CD4-positive, alpha-beta T cell treated with Interleukin-15 for 1 hour (primary cell): Measurements from ENCODE around the gene ANKRD2.
"Not testable (repeated sequence)": the region's sequence is repeated elsewhere in the genome, so short reads cannot be mapped to it uniquely, and the experiment has no call there.

Experiments
- DNase-seq: peaks from one replicate; pipeline ENCODE4 v3.0.0-alpha.2; 2020

ANKRD2 gene, protein sequence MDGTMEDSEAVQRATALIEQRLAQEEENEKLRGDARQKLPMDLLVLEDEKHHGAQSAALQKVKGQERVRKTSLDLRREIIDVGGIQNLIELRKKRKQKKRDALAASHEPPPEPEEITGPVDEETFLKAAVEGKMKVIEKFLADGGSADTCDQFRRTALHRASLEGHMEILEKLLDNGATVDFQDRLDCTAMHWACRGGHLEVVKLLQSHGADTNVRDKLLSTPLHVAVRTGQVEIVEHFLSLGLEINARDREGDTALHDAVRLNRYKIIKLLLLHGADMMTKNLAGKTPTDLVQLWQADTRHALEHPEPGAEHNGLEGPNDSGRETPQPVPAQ

DNA sequence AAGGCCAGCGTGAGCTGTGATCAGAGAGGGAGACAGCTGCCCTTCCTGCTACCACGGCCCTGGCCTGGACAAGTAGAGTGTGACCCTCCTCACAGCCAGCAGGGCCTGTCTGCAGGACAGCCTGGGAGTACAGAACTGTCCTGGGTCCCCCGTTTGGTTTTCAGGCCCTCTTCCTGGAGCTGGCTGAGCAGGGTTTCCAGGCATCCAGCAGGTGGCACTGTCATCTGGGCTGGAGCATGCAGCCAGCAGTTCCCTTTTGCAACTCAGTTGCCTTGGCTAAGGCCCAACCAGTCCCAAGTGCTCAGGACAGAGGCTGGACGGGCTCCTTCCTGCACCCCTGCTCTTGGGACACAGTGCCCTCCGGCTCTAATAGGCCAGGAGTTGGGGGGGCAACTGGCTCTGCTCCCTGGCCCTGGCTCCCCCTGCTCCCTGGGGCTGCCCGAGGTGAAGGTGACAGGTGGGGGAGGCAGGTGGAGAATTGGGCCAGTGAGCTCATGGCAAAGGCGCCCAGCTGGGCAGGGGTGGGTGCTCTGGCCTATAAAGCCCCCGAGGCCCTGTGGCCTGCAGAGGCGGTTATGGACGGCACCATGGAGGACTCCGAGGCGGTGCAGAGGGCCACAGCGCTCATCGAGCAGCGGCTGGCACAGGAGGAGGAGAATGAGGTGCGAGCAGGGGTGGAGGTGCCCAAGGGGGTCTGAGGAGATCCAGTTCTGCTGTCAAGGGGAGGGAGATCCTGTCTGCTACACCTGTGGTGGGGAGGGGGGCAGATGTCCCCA lies at the start of gene ANKRD2:
ANKRD2 (plus strand) TSS at position 566 of the 776 bp plus-strand sequence; CDS start at position 576, 10 bp downstream.
- peak; percentile 55 for DNase-seq

DNA sequence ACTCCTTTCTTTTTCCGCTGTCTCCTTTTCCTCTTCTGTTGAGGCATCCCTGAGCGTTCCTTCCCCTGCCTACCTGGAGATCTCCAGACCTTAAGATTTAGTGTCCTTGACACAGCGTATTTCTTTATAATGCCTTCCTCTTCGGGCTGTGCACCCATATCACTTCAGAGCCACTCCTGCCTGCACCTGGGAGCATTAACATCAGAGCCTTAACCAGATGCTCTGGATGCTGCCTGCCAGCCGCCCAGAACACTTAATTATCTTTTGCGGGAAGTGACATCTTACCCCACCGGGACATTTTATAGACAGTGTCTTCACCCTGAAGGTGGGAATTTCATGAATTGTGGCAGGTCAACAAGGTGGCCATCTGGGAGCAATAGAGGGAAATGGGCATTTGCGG lies 49.6 kb upstream of the ANKRD2 start:
- DNase-seq, result no peak

DNA sequence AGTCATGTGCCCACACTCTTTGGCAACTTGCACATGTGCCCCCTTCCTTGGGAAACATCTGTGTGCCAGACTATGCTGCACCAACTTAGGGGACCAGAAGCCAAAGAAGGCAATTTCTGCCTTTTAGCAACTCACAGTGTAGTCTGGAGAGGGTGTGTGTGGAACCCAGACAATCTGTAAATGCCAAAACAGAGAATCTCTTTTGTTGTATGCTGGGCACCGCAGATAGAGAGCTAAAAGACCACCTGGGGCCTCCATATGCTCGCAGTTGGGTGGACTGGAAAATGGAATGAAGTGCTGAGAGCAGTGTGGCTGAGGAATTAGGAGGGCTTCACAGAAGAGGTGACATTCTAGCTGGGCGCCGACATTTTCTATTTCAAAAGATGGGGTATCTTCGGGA lies 47.5 kb upstream of the ANKRD2 start:
- DNase-seq, result no peak

DNA sequence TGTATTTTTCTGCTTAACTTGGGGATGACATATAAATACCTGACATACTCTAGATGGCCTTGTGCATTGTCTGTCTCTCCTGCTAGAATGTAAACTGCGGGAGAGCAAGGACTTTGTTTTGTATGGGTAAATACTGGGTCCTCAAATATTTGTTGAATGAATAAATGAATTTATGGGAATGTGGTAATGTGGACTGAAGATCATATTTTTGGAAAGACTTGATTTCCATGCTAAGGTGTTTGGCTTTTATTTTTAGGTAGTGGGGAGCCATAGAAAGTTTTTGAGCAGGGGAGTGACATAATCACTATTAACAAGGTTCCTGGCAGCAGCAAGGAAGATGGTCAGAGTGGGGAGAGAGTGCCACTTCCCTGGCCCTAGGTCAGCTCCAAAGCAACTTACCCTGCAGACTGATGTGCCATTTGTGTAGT lies 46.9 kb upstream of the ANKRD2 start:
- no peak for DNase-seq

DNA sequence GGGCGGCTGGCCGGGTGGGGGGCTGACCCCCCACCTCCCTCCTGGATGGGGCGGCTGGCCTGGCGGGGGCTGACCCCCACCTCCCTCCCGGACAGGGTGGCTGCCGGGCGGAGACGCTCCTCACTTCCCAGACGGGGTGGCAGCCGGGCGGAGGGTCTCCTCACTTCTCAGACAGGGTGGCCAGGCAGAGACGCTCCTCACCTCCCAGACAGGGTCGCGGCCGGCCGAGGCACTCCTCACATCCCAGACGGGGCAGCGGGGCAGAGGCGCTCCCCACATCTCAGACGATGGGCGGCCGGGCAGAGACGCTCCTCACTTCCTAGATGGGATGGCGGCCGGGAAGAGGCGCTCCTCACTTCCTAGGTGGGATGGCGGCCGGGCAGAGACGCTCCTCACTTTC lies 43.7 kb upstream of the ANKRD2 start:
- DNase-seq, result not testable (repeated sequence)

DNA sequence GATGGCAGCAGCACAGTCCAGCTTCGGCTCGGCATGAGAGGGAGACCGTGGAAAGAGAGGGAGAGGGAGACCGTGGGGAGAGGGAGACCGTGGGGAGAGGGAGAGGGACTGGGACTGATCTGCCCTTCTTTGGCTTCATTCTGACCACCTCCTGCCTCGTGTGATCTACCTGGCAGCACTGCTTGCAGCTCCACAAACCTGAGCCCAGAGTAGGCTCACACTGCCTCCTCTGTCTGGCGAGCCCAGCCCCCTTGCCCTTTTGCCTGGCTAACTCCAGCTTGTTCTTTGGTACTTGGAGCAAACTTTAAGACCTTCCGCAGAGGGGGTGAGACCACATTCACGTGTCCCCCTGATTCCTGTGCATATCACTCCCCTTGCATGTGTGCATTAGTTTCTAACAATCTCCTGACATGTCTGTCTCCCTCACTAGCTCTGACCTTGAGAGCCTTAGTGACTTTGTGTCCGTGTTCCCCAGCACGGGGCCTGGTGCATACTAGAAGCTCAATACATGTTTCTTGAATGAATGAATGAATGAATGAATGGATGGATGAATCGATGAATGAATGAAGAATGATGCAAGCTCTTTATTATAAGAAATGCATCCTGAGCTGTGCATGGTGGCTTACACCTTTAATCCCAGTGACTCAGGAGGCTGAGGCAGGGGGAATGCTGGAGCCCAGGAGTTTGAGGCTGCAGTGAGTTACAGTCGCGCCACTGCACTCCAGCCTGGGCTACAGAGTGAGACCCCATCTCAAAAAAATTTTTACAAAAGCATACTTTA lies 42.7 kb upstream of the ANKRD2 start:
- DNase-seq, result no peak

DNA sequence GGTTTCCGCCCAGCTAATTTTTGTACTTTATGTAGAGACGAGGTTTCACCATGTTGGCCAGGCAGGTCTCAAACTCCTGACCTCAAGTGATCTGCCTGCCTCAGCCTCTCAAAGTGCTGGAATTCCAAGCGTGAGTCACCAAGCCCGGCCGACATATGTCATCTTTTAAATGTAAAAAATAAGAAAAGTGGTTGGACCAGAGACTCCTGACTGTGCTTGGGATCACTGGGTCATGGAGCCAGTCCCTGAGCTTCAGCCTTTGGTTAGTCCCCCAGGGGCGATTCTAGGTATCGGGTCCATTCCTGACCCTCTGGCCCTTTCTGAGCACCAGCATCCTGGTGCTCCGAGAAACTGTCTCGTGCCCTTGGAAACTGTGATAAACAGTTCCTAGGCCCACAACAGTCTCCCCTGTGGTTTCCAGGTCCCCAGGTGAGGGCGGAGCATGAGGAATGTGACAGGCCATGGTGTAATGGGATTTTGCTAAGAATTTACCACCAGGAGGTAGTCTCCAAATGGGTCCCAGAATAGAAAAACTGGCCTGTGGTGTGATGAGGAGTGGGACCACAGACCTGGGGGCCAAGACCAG lies 41.1 kb upstream of the ANKRD2 start:
- no peak for DNase-seq

DNA sequence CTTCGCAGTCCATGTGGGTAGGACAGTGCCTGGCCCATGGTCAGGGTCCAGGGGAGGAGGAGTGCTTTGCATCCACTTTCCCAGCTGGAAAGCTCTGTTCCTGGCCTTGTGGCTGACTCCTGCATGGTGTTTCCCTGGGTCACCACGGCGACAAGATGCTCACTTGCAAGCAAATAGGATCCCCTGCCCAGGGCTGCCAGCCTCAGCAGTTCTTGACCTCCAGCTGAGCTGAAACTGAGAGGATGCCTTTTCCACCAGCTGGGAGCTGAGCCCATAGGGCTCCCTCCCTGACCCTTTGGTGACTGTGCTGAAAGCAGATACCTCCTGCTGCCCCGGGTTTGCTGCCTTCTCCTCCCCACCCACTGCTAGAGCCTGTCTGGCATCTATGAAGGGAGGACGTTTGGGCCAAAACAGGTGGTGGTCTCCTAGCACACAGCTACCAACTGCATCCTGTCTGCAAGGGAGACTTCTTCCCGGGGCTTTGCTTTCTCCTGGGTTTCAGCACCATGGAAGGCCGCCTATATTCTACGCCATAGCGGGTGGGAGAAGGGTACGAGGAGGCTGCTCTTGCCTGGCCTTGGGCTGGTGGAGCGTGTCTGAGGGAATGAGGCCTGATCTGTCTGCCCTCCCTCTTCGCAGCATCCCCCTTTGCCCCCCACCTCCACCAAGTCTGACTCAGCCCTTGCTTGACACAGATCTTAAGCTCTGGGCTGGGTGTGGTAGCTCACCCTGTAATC lies 39.5 kb upstream of the ANKRD2 start:
- no peak for DNase-seq

DNA sequence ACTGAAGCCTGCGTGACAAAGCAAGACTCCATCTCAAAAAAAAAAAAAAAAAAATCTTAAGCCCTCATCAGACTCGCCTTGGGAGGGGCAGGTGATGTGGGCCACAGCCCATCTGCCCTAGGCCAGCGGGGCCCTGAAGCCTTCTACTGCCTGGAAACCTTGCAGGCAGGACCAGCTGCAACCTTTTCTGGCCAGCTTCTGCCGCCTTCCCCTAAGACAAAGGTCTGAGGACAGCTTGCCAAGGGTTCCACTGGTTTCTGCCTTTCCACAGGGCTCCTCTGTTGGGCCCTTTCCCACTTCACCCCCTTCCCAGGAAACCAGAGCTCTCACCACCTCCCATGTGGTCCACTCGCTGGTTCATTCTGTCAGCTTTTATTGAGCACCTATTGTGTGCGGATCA lies 38.7 kb upstream of the ANKRD2 start:
- DNase-seq, result no peak

DNA sequence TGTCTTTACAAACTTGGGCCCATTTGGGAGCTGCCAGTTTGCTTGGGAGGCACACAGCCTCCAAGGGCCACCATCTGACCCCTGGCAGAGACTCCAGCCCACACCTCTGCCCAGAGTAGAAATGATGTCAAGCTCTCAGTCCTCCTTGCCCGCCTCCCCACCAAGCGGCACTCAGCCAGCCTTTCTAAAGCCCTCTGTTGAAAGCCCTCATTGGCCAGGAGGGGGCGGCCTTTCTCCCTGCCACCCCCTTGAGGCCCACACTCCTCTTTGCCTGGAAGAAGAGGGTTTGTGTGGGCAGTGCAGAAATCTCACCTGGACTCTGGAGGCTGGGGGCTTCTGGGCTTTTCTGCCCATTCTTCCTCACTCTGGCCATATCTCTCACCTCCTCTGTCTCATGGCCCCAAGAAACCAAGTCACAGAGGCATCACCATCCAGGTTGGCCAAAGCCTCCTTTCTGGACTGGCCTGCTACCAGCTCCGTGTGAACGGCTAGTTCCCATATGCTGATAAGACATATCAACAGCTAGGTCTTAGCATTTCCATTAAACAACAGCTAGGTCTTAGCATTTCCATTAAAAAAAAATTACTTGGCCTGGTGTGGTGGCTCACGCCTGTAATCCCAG lies 37.7 kb upstream of the ANKRD2 start:
- DNase-seq, result no peak

DNA sequence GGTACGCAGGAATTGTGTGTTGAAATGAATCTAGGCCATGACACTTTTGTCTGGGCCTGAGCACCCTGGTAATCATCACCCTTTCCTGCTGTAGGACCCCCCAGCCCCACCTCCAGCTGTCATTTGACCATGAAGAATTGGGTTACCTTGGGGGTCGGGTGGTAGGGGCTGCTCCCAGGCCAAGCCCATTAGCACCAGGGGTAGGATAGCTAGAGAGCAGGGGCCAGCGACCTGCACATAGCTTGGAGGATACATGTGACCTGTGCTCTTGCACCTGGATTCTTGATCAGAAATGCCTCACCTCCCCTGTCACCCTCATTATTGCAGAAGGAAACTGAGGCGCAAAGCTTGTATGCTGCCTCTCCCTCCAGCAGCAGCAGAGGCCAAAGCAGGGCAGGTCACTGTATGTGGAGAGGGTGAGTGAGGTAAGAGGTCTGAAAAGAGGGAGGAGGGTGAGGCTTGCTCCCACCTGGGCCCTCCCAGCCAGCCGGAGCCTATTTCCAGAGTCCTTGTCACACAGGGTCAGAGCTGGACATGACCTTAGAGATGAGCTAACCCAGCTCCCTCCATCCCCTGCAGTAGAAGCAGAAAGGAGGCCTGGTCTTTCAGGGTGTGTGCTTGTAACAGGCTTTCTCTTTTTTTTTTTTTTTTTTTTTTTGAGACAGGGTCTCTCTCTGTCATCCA lies 35.3 kb upstream of the ANKRD2 start:
- no peak for DNase-seq

DNA sequence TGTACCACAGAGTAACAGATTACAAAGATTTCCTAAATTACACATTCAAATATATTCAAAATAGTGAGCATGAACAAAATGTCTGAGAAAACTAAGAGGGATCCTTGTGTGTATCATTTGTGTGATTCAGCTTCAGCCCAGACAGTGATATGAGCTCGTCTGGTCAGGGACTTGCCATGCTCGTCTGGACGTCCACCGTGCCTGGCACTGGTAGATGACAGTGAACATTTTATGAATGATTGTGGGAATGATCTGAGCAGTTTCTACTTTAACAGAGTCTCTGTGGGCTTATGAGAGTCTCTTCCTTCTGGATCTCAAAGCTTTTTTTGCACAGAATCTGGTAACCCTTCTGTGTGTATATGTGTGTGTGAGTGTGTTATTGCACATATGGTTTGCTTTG lies 34.2 kb upstream of the ANKRD2 start:
- no peak for DNase-seq

DNA sequence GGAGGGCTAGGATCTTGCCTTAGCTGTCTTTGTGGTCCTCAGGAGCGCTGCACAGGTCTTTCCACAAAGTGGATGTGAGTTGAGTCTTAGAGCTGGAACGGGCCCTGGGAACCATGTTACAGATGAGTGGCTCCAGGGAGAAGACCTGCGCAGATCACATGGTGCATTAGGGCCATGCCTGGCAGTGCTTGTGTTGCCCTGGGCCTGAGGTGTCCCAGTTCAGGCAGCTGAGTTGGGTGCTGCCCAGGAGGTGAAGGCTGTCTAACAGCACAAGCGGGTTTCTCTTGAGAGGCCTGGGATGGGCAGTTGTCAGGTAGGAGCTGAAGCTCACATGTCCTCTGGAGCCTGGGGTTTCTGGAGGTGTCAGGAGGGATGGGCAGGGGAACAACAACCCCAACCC lies 33.7 kb upstream of the ANKRD2 start:
- DNase-seq, result no peak

DNA sequence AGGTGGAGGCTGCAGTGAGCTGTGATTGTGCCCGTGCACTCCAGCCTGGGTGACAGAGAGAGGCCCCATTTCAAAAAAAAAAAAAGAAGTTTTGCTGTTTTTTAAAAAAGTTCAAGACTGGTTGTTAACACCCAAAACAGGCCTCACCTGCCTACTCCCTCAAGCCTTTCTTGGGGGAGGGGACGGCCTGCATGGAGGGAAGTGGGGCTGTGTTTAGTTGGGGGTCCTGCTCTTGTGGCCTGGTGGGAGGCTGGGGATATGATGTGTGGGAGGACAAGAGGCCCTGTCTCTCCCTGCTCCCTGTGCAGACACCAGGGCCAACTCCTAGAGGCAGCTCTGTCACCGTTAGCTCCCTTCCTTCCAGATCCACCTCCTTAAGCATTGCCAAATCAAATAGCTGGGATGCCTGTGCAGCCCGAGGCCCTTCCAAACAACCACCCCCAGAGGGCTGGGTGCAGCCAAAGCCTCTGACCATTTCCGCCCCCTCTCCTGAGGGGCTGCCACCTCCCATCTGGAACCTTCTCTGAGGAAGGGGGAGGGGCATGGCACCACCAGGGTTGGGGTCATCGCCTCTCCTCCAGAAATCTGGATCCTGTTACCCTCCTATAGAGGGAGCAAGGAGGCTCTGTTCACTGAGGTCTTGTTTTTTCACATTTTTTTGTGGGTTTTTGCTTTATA lies 32.9 kb upstream of the ANKRD2 start:
- DNase-seq, result no peak

DNA sequence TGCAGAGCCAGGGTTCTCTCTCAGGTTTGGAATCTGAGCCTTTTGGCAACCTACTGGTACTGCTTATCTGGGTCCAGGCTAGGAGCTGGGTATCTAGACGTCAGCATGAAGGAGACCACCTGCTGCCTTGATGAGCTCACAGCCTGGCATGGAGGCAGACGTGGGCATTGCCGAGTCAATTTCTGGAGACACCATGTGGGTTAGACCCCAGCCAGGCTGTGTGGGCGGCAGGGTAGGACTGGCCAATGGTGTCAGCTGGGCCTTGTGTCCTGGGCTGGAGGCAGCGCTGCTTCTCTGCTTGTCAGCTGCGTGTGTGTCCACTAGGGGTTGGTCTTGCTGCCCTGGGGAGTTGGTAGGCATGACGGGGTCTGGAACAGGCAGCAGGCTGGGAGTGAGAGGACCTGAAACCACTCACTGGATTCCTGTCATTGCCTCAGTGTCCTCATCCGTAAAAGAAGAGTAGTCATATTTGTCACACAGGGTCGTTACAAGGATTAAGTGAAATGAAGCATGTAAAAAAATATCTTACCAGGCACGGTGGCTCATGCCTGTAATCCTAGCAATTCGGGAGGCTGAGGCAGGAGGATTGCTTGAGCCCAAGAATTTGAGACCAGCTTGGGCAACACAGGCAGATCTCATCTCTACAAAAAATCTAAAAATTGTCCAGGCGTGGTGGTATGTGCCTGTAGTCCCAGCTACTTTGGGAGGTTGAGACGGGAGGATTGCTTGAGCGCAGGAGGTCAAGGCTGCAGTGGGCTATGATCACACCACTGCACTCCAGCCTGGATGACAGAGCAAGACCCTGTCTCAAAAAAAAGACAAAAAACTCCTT lies 31.7 kb upstream of the ANKRD2 start:
- DNase-seq, result no peak

DNA sequence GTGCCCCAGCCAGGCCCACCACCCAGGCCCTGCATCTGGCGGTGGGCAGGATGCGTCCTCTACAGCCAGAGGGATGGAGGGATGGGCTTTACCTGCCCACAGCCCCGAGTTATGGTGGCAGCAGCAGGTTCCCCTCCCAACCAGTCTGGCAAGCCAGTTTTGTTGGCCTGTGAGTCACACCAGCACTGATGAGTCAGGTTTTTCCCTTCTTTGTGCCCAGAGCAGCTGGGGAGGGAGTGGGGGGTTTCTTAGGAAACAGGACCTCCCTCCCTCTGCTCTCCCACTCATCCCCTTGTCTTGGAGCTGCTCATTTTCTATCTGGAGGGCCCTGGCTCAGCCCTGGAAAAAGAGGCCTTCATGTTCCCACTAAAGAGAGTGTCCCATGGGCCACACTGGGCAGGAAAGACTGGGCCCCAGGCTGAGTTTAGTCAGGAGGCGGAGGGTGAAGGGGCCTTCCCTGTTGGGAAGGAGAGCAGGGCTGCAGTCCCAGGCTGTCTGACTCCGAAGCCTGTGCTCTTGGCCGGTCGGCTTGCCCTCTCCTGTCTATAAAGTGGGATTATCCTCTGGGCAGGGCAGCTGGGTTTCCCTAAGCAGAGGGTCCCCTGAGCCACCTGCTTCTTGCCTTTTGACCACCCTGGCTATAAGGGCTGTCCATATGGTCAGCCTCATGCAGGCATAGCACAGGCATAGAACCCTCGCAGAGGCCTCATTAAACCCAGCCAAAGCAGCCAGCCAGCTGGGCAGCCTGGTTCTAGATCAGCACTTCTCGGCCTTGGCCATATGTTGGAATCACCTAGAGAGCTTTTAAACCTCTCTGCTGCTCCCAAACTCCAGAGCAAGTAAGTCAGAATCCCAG lies 30.2 kb upstream of the ANKRD2 start:
- DNase-seq, result peak; percentile 47

DNA sequence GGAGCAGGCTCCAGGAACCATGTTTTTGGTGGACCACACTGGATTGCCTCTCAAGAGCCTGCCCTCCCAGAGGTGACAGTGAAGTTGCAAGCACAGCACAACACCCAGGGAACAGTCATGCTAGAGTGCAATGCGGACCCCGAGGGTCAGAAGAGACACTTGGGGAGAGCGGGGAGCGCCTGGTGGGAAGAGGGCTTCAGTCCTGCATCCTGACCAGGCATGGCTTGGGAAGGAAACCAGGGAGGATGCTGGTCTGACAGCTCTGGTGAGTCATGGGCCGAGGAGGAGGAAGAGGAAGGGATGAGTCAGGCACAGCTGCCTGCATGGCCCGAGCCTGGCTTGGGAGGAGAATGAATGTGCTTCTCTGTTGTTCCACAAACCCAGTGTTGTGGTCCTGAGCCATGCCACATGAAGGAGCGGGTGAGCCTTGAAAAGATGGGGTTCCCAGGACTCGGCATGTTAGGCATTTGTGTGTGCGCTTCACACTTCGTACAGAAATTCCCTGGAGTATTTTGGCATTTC lies 29.5 kb upstream of the ANKRD2 start:
- DNase-seq, result peak; percentile 72

DNA sequence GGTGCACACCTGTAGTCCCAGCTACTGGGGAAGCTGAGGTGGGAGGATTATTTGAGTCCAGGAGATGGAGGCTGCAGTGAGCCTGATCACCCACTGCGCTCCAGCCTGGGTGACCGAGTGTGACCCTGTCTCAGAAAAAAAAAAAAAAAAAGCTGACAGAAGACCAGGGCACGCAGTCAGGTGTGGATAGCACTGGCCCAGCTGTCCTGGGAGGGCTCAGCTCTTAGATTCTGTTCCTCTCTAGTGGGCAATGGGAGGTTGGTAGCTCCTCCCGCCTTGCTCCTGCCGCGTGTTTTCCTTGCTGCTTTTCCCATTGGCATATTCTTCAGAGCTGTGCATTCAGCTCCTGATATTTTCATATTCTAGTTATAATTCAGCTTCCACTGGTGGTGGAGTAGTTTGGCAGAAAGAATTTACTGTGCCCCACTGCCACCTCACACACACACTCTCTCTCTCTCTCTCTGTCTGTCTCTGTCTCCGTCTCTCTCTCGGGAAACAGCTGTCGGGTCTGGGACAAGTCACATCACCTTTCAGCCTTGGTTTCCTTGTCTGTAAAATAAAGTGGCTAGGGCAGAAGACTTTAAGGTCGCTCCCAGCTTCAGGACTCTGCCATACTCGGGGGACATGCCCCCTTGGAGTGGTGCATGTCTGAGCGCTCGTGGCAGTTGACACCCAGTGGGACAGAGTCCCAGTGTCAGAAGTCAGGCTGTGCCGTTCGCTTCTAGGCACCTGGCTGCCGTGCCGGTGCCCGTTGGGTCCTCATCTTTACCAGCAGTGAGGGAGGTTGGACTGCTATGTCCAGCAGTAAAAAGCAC lies 25.9 kb upstream of the ANKRD2 start:
- DNase-seq, result no peak
